Large intestine (tissue), 12 donors: ENCODE data around the gene ZNF84. TPM values are rescaled to one million over a fixed set of nuclear protein-coding genes. Genes with fewer than 3 reads are reported as not detected.

Source experiments
- DNase-seq, 2 donors: peaks; one replicate each; pipeline versions ENCODE4 v3.0.0 to v3.0.0-alpha.2; 2013
- H3K27ac ChIP-seq: one replicate; pipeline ENCODE4 v1.5.1; 2013; ENCODE audit warnings: low read length
- H3K27me3 ChIP-seq: 2 replicates; pipeline ENCODE4 v1.6.1; 2013; ENCODE audit warnings: low read length; ENCODE audit not compliant: control insufficient read depth, insufficient read depth
- H3K36me3 ChIP-seq: 2 replicates; pipeline ENCODE4 v1.6.1; 2013; ENCODE audit warnings: low read length; ENCODE audit not compliant: control insufficient read depth, insufficient read depth
- H3K4me1 ChIP-seq: one replicate; pipeline ENCODE4 v1.6.1; 2013; ENCODE audit warnings: low read length; ENCODE audit not compliant: control insufficient read depth, insufficient read depth
- H3K4me3 ChIP-seq: one replicate; pipeline ENCODE4 v1.5.1; 2013; ENCODE audit warnings: low read length
- H3K9me3 ChIP-seq: one replicate; pipeline ENCODE4 v1.6.1; 2013; ENCODE audit warnings: mild to moderate bottlenecking, low read depth, low read length, moderate library complexity; ENCODE audit not compliant: control insufficient read depth
- WGBS: methylation state at CpG from one replicate; pipeline ENCODE4 v1.1.5; 2013; ENCODE audit warnings: low lambda C conversion rate; ENCODE audit not compliant: insufficient coverage; 5-methylcytosine and 5-hydroxymethylcytosine counted together
- long read RNA-seq, 11 donors: transcript quantifications; one replicate each; lab custom pipeline, GENCODE V29; 2026
- polyA plus RNA-seq: library from polyadenylated mRNA; unstranded; fragments of 120-200 nt; gene quantifications from one replicate; pipeline ENCODE4 v1.2.1, GENCODE V29; 2013

Gene ZNF84
- polyA plus RNA-seq, result 40.2 TPM
- long read RNA-seq, donor 1, partial matches to known transcripts, result 0 of 3 reads
- long read RNA-seq, donor 1, other reads (novel, unspliced or antisense), result 0 of 3 reads
- long read RNA-seq, donor 2, full-length matches to known transcripts, result 3 of 3 reads
- long read RNA-seq, donor 2, partial matches to known transcripts, result 0 of 3 reads
- long read RNA-seq, donor 2, other reads (novel, unspliced or antisense), result 0 of 3 reads
- long read RNA-seq, donor 3, result 0 reads
- long read RNA-seq, donor 4, result 0 reads
- long read RNA-seq, donor 5, partial matches to known transcripts, result 0 of 5 reads
- long read RNA-seq, donor 5, other reads (novel, unspliced or antisense), result 0 of 5 reads
- long read RNA-seq, donor 6, full-length matches to known transcripts, result 3 of 3 reads
- long read RNA-seq, donor 6, partial matches to known transcripts, result 0 of 3 reads
- long read RNA-seq, donor 6, other reads (novel, unspliced or antisense), result 0 of 3 reads
- long read RNA-seq, donor 7, partial matches to known transcripts, result 0 of 1 reads
- long read RNA-seq, donor 7, other reads (novel, unspliced or antisense), result 0 of 1 reads
- long read RNA-seq, donor 8, partial matches to known transcripts, result 0 of 4 reads
- long read RNA-seq, donor 8, other reads (novel, unspliced or antisense), result 0 of 4 reads
- long read RNA-seq, donor 9, partial matches to known transcripts, result 0 of 3 reads
- long read RNA-seq, donor 9, other reads (novel, unspliced or antisense), result 0 of 3 reads
- long read RNA-seq, donor 10, full-length matches to known transcripts, result 8 of 8 reads
- long read RNA-seq, donor 10, partial matches to known transcripts, result 0 of 8 reads
- long read RNA-seq, donor 10, other reads (novel, unspliced or antisense), result 0 of 8 reads
- long read RNA-seq, donor 11, partial matches to known transcripts, result 0 of 2 reads
- long read RNA-seq, donor 11, other reads (novel, unspliced or antisense), result 0 of 2 reads

GRCh38 chr12:133037207-133038005 is at the start of gene ZNF84:
TSS of gene ZNF84 (plus strand) at chr12:133037509. CDS start at chr12:133041468, 3,959 bp downstream.
- 0% methylated on average over 2 of the region's 103 CpGs for WGBS
- Histone ChIP-seq H3K9me3 (peaks cover 32% of the 10 kb centered on the region), H3K36me3 (peaks cover 17% of the 10 kb centered on the region), H3K4me3 (peak within 1 kb of the TSS; percentile 72), H3K27ac (peak within 1 kb of the TSS; percentile 98), H3K4me1 (peaks cover 3% of the 10 kb centered on the region), H3K27me3 (no peaks in the 10 kb centered on the region)
- peak; percentile 99 for DNase-seq

- Histone ChIP-seq H3K9me3 (peaks cover 75% of the 10 kb centered on the region), H3K4me1 (no peaks in the 10 kb centered on the region), H3K36me3 (peaks cover 10% of the 10 kb centered on the region), H3K27me3 (no peaks in the 10 kb centered on the region), H3K27ac (no peak overlapping the region), H3K4me3 (no peak overlapping the region)
- no peak for DNase-seq
- WGBS, result no CpG with 5 or more reads among the region's 1 CpG
These were observed 38.6 kb upstream of the ZNF84 start for GRCh38 chr12:132998741-132999140.

- H3K4me3 ChIP-seq, result no peak overlapping the region
- WGBS, result no CpG with 5 or more reads among the region's 6 CpGs
- peaks cover 63% of the 10 kb centered on the region for H3K36me3 ChIP-seq
- H3K4me1 ChIP-seq, result no peaks in the 10 kb centered on the region
- no peak overlapping the region for H3K27ac ChIP-seq
- peaks cover 58% of the 10 kb centered on the region for H3K9me3 ChIP-seq
- no peak for DNase-seq
- H3K27me3 ChIP-seq, result no peaks in the 10 kb centered on the region
These were observed 26.5 kb upstream of the ZNF84 start for GRCh38 chr12:133010657-133011297.

- no peaks in the 10 kb centered on the region for H3K27me3 ChIP-seq
- peaks cover 25% of the 10 kb centered on the region for H3K9me3 ChIP-seq
- no peaks in the 10 kb centered on the region for H3K4me1 ChIP-seq
- H3K4me3 ChIP-seq, result no peak overlapping the region
- H3K27ac ChIP-seq, result no peak overlapping the region
- no CpG with 5 or more reads among the region's 2 CpGs for WGBS
- no peaks in the 10 kb centered on the region for H3K36me3 ChIP-seq
- DNase-seq, result no peak
These were observed 13.7 kb upstream of the ZNF84 start for GRCh38 chr12:133023566-133023965.

GRCh38 chr12:133026996-133027395 is 10.3 kb upstream of the ZNF84 start:
- no peak overlapping the region for H3K27ac ChIP-seq
- no peak overlapping the region for H3K4me3 ChIP-seq
- H3K27me3 ChIP-seq, result no peaks in the 10 kb centered on the region
- no peak for DNase-seq
- WGBS, result 88% methylated on average over 3 of the region's 7 CpGs
- H3K9me3 ChIP-seq, result peaks cover 35% of the 10 kb centered on the region
- no peaks in the 10 kb centered on the region for H3K36me3 ChIP-seq
- no peaks in the 10 kb centered on the region for H3K4me1 ChIP-seq

- H3K9me3 ChIP-seq, result peaks cover 38% of the 10 kb centered on the region
- peak overlapping the region; percentile 98 for H3K27ac ChIP-seq
- H3K27me3 ChIP-seq, result no peaks in the 10 kb centered on the region
- DNase-seq, result no peak
- H3K4me3 ChIP-seq, result peak overlapping the region; percentile 72
- 56% methylated on average over 3 of the region's 4 CpGs for WGBS
- H3K4me1 ChIP-seq, result peaks cover 3% of the 10 kb centered on the region
- H3K36me3 ChIP-seq, result peaks cover 22% of the 10 kb centered on the region
These were observed 905 bp downstream of the ZNF84 start for GRCh38 chr12:133038118-133038709.

- H3K36me3 ChIP-seq, result peaks cover 76% of the 10 kb centered on the region
- H3K27me3 ChIP-seq, result no peaks in the 10 kb centered on the region
- no peak overlapping the region for H3K4me3 ChIP-seq
- DNase-seq, result no peak
- H3K27ac ChIP-seq, result no peak overlapping the region
- WGBS, result no CpG with 5 or more reads among the region's 3 CpGs
- H3K4me1 ChIP-seq, result no peaks in the 10 kb centered on the region
- peaks cover 76% of the 10 kb centered on the region for H3K9me3 ChIP-seq
These were observed 9.4 kb downstream of the ZNF84 start for GRCh38 chr12:133046698-133047097.

GRCh38 chr12:133057446-133057845 is 20.1 kb downstream of the ZNF84 start:
- Histone ChIP-seq H3K4me1 (no peaks in the 10 kb centered on the region), H3K36me3 (peaks cover 31% of the 10 kb centered on the region)
- 100% methylated on average over 1 of the region's 5 CpGs for WGBS

GRCh38 chr12:133058203-133059113 is 21.1 kb downstream of the ZNF84 start:
- Histone ChIP-seq H3K9me3 (peaks cover 70% of the 10 kb centered on the region), H3K4me1 (no peaks in the 10 kb centered on the region), H3K27ac (no peak overlapping the region), H3K27me3 (no peaks in the 10 kb centered on the region), H3K36me3 (peaks cover 25% of the 10 kb centered on the region), H3K4me3 (no peak overlapping the region)
- no CpG with 5 or more reads among the region's 8 CpGs for WGBS
- DNase-seq, result no peak

More at GRCh38 chr12:133057446-133057845, 20.1 kb downstream of the ZNF84 start:
- H3K4me3 ChIP-seq, result no peak overlapping the region
- DNase-seq, result no peak
- H3K9me3 ChIP-seq, result peaks cover 63% of the 10 kb centered on the region
- no peaks in the 10 kb centered on the region for H3K27me3 ChIP-seq
- no peak overlapping the region for H3K27ac ChIP-seq
